ENCODE results near the gene VRK1. TPM values are rescaled to one million over a fixed set of nuclear protein-coding genes. Genes with fewer than 3 reads are reported as not detected.

VRK1 gene
- total and polyA plus RNA-seq, 2 of the 4 experiments (the other 2 are of a cell fraction), result 14.2 to 19.9 TPM

GRCh38 chr14:96801931-96802330 lies 4.7 kb downstream of the VRK1 start:
- Histone ChIP-seq H2AK5ac (ENCODE audit: low read depth, low read length) (no peak overlapping the region), H3K4me1 (ENCODE audit: control insufficient read depth, insufficient read depth, low read length) (peaks cover 3% of the 10 kb centered on the region; the same call in 1 of the 2 replicates), H2AK9ac (replicated peaks; ENCODE audit: low read depth, low read length, poor library complexity) (no peak overlapping the region), H3K4me2 (ENCODE audit: low read depth, low read length) (no peak overlapping the region; the same call in 1 of the 2 replicates), H3K9me1 (ENCODE audit: insufficient read depth, low read length) (no peaks in the 10 kb centered on the region), H4K91ac (ENCODE audit: insufficient read depth, low read depth, low read length) (no peak overlapping the region), H2BK20ac (ENCODE audit: low read depth, low read length) (no peak overlapping the region), H3K23ac (ENCODE audit: low read depth, low read length) (peak overlapping the region; percentile 16; the same call in 1 of the 2 replicates), H4K8ac (ENCODE audit: low read depth in 2 of 2, low read length in 2 of 2) (no peak overlapping the region), H2AFZ (replicated peaks; ENCODE audit: low read length, poor library complexity) (no peak overlapping the region), H3K4me3 (ENCODE audit: insufficient read depth, low read depth, low read length) (no peak overlapping the region), H3K56ac (ENCODE audit: extremely low read depth, insufficient read depth, low read length) (no peak overlapping the region), H3K36me3 (ENCODE audit: control insufficient read depth, insufficient read depth, low read length) (no peaks in the 10 kb centered on the region), H2BK120ac (ENCODE audit: low read depth, low read length) (no peak overlapping the region), H2BK5ac (ENCODE audit: low read depth, low read length, poor library complexity, severe bottlenecking) (no peak overlapping the region), H4K20me1 (ENCODE audit: insufficient read depth, low read length) (no peaks in the 10 kb centered on the region), H2BK15ac (ENCODE audit: low read depth, low read length) (no peak overlapping the region), H3K27me3 (ENCODE audit: control insufficient read depth, insufficient read depth, low read length) (no peaks in the 10 kb centered on the region), H3K27ac (ENCODE audit: insufficient read depth, low read length) (no peak overlapping the region), H3K14ac (replicated peaks; ENCODE audit: low read depth, low read length) (no peak overlapping the region), H3K9me3 (ENCODE audit: control insufficient read depth, insufficient read depth, low read length) (no peaks in the 10 kb centered on the region), H3K18ac (ENCODE audit: low read depth, low read length) (no peak overlapping the region), H4K5ac (ENCODE audit: low read depth, low read length) (no peak overlapping the region), H3K9ac (ENCODE audit: low read depth, low read length) (no peak overlapping the region), H3K4ac (ENCODE audit: low read depth, low read length) (no peak overlapping the region), H3K79me1 (ENCODE audit: low read depth in 1 of 2, low read length in 2 of 2) (peaks cover 29 to 46% of the 10 kb centered on the region in 2 experiments)
- in situ Hi-C loops (cut with MboI; ENCODE audit: low sequenced_read_pairs), result no loop called here
- ChIA-PET CTCF (no interaction called here), POLR2A (ENCODE audit: unreplicated experiment) (no interaction called here)
- no TSS peak for BruUV-seq (replicated peaks)
- no peak for DNase-seq
- intact Hi-C loops (cut with micrococcal nuclease), result no loop called here
- TF ChIP-seq CTCF (conservative IDR thresholded peaks at IDR 0.05; ENCODE audit: low read depth, low read length) (no peak), FOS (IDR thresholded peaks at IDR 0.05; ENCODE audit: low read depth, low read length) (no peak), BHLHE40 (IDR thresholded peaks at IDR 0.05; ENCODE audit: low read depth, low read length) (no peak), SMC3 (IDR thresholded peaks at IDR 0.05; ENCODE audit: low read depth, low read length) (no peak), MAFK (IDR thresholded peaks at IDR 0.05; ENCODE audit: low read depth, low read length) (no peak), ELK1 (IDR thresholded peaks at IDR 0.05; ENCODE audit: borderline replicate concordance, low read depth, low read length) (no peak)
- dilution Hi-C loops (cut with HindIII; ENCODE audit: low sequenced_read_pairs, unreplicated experiment), result no loop called here
- no CpG with 5 or more reads among the region's 5 CpGs for WGBS, 2 experiments (ENCODE audit: extremely low coverage in 2 of 2, insufficient read length in 1 of 2)
- no peak for ATAC-seq (ENCODE audit: low read depth)
